ENCODE data around the gene KAZN.

DNA sequence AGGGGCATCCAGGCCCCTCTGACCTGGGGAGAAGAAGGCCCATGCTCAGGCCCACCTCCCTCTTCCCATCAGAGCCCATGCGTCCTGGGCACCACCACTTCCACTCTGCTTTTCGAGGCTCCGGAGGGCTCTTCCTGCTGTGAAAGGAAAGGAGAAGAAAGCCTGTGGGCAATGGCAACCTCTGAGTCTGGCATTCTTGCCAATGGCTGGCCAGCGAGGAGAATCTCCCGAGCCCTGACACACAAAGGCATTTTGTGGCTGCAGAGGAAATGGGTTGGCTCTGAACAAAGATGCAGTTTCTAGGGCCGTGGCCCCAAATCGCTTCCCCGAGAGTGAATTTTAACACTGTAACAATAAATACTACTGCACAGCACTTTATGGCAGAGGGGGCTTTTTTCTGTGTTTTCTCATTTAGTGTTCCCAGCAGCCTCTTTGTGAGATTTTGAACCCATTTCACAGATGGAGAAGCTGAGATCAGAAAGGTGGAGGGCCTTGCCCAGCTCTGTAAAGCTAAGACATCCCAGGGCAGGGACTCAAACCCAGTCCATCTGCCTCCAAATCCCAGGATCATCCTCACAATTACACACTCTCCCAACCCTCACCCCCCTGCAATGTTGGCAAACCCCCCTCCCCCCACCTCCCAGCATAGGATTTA, 519.3 kb downstream of the KAZN start:
- TF ChIP-seq POLR2AphosphoS5 (IDR thresholded peaks at IDR 0.05) (no peak), RAD21 (conservative IDR thresholded peaks at IDR 0.05) (no peak), TAF1 (IDR thresholded peaks at IDR 0.05; ENCODE audit: low read depth) (no peak), SMC3 (conservative IDR thresholded peaks at IDR 0.05; ENCODE audit: poor library complexity) (no peak), EZH2 (IDR thresholded peaks at IDR 0.05; ENCODE audit: borderline replicate concordance, insufficient read depth, low read length, poor library complexity, severe bottlenecking) (no peak)
- TF ChIP-seq, protein P1, sequence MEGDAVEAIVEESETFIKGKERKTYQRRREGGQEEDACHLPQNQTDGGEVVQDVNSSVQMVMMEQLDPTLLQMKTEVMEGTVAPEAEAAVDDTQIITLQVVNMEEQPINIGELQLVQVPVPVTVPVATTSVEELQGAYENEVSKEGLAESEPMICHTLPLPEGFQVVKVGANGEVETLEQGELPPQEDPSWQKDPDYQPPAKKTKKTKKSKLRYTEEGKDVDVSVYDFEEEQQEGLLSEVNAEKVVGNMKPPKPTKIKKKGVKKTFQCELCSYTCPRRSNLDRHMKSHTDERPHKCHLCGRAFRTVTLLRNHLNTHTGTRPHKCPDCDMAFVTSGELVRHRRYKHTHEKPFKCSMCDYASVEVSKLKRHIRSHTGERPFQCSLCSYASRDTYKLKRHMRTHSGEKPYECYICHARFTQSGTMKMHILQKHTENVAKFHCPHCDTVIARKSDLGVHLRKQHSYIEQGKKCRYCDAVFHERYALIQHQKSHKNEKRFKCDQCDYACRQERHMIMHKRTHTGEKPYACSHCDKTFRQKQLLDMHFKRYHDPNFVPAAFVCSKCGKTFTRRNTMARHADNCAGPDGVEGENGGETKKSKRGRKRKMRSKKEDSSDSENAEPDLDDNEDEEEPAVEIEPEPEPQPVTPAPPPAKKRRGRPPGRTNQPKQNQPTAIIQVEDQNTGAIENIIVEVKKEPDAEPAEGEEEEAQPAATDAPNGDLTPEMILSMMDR (IDR thresholded peaks at IDR 0.05; ENCODE audit: poor library complexity, severe bottlenecking): no peak
